Stimulated activated CD4-positive, alpha-beta T cell treated with anti-CD3 and anti-CD28 coated beads, Interleukin-2, amount 100 ng/mL, for 24 hours (primary cell): ENCODE results near the gene EZH1.

Experiments
- DNase-seq, 2 donors: peaks; one replicate each; pipeline ENCODE4 v3.0.0-alpha.2; 2020

EZH1 gene

GRCh38 chr17:42706732-42707131 lies 38.1 kb downstream of the EZH1 start:
- DNase-seq, result peak; percentile 43 to 59

GRCh38 chr17:42704837-42705494 lies 39.9 kb downstream of the EZH1 start:
- DNase-seq, result peak in 1 of 2 donors; percentile 53

- no peak for DNase-seq
These were observed 40.4 kb downstream of the EZH1 start for GRCh38 chr17:42704490-42704836.

GRCh38 chr17:42702446-42702845 lies 42.4 kb downstream of the EZH1 start:
- no peak for DNase-seq

- DNase-seq, result no peak
These were observed 44.1 kb downstream of the EZH1 start for GRCh38 chr17:42700586-42701289.

GRCh38 chr17:42699415-42699740 lies 45.5 kb downstream of the EZH1 start:
- no peak for DNase-seq

- no peak for DNase-seq
These were observed 46.0 kb downstream of the EZH1 start for GRCh38 chr17:42698736-42699414.

GRCh38 chr17:42697108-42697811 lies 47.6 kb downstream of the EZH1 start:
- DNase-seq, result no peak

- no peak for DNase-seq
These were observed 49.3 kb downstream of the EZH1 start for GRCh38 chr17:42695500-42695899.

- no peak for DNase-seq
These were observed 50.3 kb downstream of the EZH1 start for GRCh38 chr17:42694524-42694923.

GRCh38 chr17:42692489-42692888 lies 52.4 kb downstream of the EZH1 start:
- DNase-seq, result no peak

GRCh38 chr17:42691021-42691545 lies 53.8 kb downstream of the EZH1 start:
- DNase-seq, result no peak

- no peak for DNase-seq
These were observed 54.2 kb downstream of the EZH1 start for GRCh38 chr17:42690596-42690995.

GRCh38 chr17:42687707-42688320 lies 57.0 kb downstream of the EZH1 start:
- no peak for DNase-seq

- DNase-seq, result no peak
These were observed 58.2 kb downstream of the EZH1 start for GRCh38 chr17:42686520-42687128.

- DNase-seq, result no peak
These were observed 59.0 kb downstream of the EZH1 start for GRCh38 chr17:42685831-42686230.

- no peak for DNase-seq
These were observed 59.8 kb downstream of the EZH1 start for GRCh38 chr17:42684929-42685556.

GRCh38 chr17:42683407-42684034 lies 61.3 kb downstream of the EZH1 start:
- DNase-seq, result no peak

GRCh38 chr17:42682722-42683403 lies 62.0 kb downstream of the EZH1 start:
- peak in 1 of 2 donors; percentile 51 for DNase-seq

- peak in 1 of 2 donors; percentile 47 for DNase-seq
These were observed 62.7 kb downstream of the EZH1 start, which contains the start of gene CNTNAP1 for GRCh38 chr17:42681976-42682721. TSS of gene CNTNAP1 (plus strand) at chr17:42682531. CDS start at chr17:42682830, 299 bp downstream.
